ENCODE measurements around the gene SCYGR2. TPM values are rescaled to one million over a fixed set of nuclear protein-coding genes. Genes with fewer than 3 reads are reported as not detected.

Gene SCYGR2
- total RNA-seq, 1 donor from 2014 or later, result not detected

DNA sequence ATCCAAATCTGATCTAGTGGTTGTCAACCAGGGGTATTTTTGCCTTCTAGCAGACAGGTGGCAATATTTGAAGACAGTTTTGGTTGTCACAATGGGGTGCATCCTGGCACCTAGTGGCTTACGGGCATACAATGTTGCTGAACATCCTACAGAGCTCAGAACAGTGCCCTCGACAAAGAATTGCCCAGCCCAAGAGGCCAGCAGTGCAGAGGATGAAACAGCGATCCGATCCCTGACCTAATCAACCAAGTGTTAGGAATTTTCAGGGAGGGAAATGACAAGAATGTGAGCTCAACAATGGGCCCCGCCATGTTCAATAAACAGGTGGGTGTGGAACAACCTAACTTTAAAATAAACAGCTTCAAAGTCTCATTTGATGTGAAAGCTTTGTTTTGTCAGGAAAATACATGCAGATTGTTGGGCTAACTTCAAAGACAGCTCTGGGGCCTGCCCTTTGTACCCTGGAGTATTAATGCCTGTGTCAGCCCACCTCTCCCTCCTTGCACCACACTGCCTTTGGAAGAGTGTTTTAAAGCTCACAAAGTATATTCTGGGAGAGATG, 45.4 kb downstream of the SCYGR2 start:
- H3K36me3 ChIP-seq, result no peaks in the 10 kb centered on the region
- H3K27ac ChIP-seq, result no peak overlapping the region
- DNase-seq (ENCODE audit: extremely low spot score in 2 of 2), result no peak
- intact Hi-C loops (cut with DNase I), result no loop called here
- H3K4me1 ChIP-seq, result no peaks in the 10 kb centered on the region
- no peak overlapping the region for H3K4me3 ChIP-seq
- no peaks in the 10 kb centered on the region for H3K9me3 ChIP-seq
- H3K27me3 ChIP-seq, result no peaks in the 10 kb centered on the region
- TF ChIP-seq CTCF (IDR thresholded peaks at IDR 0.05) (no peak), POLR2A (IDR thresholded peaks at IDR 0.05) (no peak), POLR2AphosphoS5 (IDR thresholded peaks at IDR 0.05; ENCODE audit: insufficient read depth in 1 of 2, low read depth in 1 of 2) (no peak)

Other genes starting within 250 kb of the SCYGR2 start
- not detected for gene TM4SF20, start 219.6 kb upstream of the SCYGR2 start, total RNA-seq
- gene SCYGR1, start 210.9 kb upstream of the SCYGR2 start, total RNA-seq, result not detected
- 53.3 TPM for gene AGFG1, start 126.7 kb upstream of the SCYGR2 start, total RNA-seq
- not detected for gene SCYGR3, start 15.9 kb downstream of the SCYGR2 start, total RNA-seq
- not detected for gene SCYGR4, start 18.6 kb downstream of the SCYGR2 start, total RNA-seq
- gene SCYGR5, start 67.9 kb downstream of the SCYGR2 start, total RNA-seq, result not detected
- gene SLC19A3, start 119.1 kb downstream of the SCYGR2 start, total RNA-seq, result 7.4 TPM
- not detected for gene SCYGR6, start 125.9 kb downstream of the SCYGR2 start, total RNA-seq
- not detected for gene SCYGR7, start 129.4 kb downstream of the SCYGR2 start, total RNA-seq
- gene SCYGR8, start 147.0 kb downstream of the SCYGR2 start, total RNA-seq, result not detected
- gene CCL20, start 214.9 kb downstream of the SCYGR2 start, total RNA-seq, result not detected

Measured in vagina (tissue), 2 donors.